GM21717 (cell line): Measurements from ENCODE around the gene MKX.

ENCODE experiments used
- ATAC-seq: cut with Tn5 transposase; IDR thresholded peaks from one replicate; pipeline ENCODE4 v1.9.1; 2021; ENCODE audit warnings: mild to moderate bottlenecking, moderate library complexity; ENCODE audit not compliant: unreplicated experiment

The MKX gene

DNA sequence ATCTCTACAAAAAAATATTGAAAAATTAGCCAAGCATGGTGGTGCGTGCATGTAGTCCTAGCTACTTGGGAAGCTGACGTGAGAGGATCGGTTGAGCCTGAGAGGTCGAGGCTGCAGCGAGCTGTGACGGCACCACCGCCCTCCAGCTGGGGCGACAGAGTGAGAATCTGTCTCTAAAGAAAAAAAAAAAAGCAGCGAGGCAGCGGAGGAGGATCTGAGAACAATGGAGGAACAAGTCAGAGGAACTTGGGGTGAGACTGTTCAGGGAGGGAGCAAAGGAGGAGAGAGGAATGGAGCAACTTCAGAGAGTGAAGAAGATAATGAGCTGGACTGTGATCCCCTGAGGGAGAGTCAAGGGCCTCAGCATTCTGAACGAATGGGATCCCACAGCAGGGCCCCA is 85.4 kb downstream of the MKX start:
- no peak for ATAC-seq

DNA sequence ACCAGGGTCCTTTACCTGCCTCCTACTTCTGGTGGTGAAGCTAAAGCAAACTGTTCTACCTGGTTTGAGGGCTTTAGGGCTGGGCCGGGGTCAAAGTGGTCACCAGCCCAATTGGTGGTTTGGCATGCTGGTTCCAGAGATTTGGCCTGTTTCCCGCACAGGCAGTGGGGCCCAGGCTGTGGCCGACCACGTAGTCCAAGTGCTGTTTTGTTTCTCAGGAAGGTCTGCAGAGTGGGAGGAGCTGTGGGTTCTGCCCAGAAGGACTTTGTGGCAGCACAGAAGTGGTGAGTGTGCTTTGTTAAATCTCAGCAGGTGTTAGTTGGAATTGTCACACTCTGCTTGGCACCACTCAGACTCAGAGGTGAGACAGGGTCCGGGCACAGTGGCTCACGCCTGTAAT is 85.8 kb downstream of the MKX start:
- ATAC-seq, result no peak

DNA sequence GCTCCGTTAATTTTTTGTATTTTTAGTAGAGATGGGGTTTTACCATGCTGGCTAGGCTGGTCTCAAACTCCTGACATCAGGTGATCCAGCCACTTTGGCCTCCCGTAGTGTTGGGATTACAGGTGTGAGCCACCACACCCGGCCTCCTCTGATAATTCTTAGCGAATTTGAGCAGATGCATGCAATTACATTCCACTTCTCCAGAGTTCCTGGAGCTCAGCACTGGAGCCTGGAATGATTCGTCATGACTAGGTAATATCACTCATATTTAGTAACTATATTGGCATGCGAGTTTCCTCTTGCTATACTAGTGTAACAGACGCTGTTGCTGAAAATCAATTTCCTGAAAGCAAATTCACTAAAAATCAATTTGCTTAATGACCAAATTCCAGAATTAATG is 86.8 kb downstream of the MKX start:
- ATAC-seq, result no peak

DNA sequence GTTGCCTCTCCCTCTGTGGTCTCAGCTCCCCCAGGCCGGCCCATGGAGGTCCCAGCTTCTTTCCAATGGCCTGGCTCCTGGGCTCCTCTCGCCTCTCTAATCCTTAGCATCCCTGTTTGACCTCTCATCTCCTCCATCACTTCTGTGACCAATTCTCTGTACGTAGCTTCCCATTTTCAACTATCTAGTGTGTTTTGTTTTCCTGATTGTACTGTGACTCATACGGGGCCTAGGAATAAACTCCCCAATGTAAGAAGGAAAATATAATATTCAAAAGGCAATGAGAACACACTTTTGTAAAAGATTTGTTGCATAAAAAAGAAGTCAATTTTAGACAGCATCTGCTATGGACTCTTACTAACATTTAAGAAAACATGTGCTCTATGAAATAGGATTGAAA is 90.3 kb downstream of the MKX start:
- ATAC-seq, result no peak

DNA sequence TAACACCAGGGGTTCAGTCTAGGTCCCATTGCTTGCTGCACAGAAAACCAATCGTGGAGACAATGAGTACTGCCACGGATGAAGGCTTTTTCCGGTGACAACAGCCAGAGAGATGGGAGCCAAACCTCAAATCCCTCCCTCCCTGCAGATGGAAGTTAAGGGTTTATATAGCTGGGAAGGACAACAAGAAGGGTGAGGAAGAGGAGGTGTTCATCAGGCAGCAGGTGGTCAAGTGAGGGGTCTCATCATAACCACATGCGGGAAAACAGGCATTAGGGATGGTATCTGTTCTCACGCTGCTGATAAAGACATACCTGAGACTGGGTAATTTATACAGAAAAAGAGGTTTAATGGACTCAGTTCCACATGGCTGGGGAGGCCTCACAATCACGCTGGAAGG is 91.3 kb downstream of the MKX start:
- ATAC-seq, result no peak

DNA sequence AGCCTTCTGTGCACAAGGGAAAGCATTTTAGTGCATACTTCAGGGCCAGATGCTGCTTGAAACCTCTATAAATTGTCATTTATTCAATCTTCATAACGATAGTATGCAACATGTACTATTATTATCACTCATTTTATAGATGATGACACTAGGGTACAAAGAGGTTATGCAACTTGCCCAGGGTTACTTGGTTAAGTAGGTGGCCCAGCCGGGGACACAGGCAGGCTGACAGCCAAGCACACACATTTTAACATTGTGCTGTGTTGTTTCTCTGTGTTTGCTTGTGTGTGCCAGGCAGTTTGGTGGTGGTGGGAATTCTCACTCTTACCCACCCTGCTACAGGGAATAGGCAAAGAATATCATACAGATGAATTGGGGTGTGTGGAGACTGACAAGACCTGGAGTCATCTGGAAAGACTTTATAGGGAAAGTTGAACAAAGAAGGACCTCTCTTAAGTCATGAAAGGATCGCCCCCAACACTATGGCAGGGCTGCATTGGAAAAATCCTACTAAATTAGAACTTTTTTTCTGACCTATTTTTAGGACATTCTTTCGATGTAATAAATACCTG is 98.9 kb downstream of the MKX start:
- ATAC-seq, result no peak

DNA sequence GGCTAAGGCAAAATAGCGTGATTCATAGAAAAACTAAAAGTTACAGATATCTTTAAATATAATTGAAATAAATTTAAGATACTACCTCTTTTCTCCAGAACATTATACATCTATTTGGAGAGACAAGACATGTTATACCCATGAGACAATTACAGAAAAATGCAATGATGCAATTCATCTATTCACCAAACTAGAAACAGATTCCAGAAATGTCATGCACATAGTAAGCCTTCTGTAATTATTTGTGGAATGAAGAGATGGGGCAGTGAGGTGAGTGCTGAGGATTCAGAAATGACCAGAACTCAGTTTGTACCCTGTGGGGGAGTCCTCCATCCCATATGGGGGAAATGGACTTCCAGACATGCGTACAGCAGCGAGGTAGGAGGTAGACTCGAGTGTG is 99.4 kb downstream of the MKX start:
- ATAC-seq, result no peak

DNA sequence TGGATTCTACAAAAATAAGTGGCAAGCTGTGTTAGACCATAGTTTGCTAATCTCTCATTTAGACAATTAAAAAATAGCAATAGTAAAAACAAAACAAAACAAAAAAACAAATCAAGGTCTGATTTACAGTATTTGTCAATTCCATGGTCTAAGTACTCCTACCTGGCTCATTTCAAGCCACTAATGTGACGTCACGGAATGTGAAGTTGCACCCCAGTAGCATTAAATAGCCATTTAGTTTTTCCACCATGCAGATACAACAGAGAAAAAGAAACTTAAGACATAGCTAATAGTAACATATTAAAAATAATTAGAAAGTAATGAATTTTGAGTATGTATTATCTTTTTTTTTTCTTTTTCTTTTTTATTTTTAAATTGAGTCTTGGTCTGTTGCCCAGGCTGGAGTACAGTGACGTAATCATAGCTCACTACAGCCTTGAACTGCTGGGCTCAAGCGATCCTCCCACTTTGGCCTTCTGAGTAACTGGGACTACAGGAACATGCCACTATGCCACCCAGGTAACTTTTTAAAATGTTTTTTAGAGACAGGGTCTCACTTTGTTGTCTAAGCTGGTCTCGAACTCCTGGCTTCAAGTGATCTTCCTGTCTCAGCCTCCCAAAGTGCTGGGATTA is 101.2 kb downstream of the MKX start:
- ATAC-seq, result no peak

DNA sequence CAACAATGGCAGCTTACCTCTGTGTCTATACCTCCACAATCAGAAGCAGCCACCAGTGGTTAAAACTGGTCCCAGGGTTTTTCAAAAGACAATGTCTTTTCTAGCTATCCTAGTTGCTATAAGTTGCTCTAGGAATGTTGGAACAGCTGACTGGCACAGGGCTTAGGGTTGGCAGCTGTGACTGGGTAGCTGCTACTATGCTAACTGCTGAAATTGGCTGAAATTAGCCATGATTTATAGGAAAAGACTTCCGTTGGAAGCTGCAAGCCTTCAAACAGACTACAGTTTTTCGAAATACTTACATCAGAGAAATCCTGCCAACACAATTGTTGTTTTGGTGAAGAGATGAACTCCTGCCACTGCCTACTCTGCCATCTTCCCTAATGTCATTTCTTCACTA is 102.3 kb downstream of the MKX start:
- no peak for ATAC-seq

DNA sequence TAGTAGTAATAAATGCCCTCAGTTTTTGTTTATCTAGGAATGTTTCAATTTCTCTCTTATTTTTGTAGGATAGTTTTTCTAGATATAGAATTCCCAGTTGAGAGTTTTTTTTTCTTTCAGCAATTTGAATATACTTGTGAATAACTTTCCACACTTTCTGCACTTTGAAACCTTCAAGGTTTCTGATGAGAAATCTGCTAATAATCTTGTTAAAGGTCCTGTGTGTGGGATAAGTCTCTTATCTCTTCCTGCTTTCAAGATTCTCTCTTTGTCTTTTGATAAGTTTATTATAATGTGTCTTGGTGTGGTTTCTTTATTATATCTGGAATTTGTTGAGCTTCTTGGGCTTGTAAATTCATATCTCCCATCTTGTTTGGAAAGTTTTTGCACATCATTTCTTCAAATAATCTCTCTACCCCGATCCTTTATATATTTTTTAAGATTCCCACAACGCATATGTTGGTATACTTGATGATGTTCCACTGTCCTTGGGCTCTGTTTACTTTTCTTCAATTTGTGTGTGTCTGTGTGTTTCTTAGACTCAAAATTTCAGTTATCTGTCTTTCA is 103.5 kb downstream of the MKX start:
- ATAC-seq, result no peak

DNA sequence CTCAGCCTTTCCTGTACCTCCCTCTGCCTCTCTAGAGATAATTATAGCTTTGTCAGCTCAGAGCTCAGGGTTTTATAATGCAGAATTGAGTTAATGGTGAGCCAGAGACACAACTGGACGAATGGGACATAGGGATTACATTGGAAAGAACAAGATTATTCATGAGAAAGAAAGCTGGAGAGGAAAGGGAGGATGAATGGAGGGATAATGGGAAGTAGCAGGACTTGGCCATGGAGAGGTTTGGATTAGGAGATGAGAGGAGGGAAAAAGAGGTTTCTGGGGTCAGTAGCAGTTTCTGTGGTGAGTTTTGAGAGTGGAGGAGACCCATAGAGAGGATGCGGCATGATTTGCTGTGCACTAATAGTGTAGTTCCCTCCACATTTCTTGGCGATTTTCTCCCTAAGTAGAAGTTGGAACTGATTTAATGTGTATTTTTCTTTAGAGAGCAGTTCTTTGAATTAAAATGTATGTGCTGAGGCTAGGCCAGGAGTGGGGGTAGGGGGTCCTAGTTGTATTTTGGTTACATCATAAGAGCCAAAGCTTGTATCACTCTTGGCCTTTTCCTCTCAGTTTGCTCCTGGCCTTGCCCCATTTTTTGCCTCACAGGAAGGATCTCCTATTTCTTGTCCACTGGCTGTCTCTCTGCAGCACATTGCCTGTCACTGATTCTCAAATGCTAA is 107.4 kb downstream of the MKX start:
- no peak for ATAC-seq

DNA sequence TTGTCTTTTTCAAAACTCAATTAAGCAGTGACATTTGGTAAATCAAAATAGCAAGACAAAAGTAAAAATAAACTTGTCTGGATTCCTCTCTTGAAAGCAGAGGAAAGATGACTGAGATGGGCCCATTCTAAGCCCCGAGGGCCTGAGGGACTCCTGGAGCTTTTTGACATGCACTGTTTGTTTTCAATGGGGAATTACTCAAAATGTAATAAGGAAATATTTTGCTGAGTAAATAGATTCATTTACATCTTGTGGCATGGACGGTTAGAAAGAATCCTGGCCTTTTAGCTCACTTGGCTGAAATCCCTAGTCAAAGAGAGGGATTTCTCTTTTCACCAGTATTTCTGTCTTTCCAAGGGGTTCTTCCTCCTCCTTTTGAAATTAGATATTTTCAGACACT is 108.0 kb downstream of the MKX start:
- no peak for ATAC-seq

DNA sequence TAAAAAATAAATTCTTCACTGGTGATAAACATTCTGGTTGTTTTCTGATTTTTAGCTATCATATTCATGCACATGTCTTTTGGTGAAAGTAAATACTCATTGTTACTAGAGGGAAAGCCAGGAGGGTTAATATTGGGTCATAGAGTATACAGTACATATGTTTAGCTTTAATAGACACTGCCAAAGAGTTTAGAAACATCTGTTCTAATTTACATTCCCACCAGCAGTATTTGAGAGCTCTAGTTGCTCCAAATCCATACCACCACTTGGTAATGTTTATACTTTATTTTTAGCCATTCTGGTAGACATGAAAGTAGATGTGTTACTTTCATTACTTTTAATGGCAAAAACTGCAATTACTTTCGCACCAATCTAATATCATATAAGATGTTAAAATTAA is 108.8 kb downstream of the MKX start:
- ATAC-seq, result no peak

DNA sequence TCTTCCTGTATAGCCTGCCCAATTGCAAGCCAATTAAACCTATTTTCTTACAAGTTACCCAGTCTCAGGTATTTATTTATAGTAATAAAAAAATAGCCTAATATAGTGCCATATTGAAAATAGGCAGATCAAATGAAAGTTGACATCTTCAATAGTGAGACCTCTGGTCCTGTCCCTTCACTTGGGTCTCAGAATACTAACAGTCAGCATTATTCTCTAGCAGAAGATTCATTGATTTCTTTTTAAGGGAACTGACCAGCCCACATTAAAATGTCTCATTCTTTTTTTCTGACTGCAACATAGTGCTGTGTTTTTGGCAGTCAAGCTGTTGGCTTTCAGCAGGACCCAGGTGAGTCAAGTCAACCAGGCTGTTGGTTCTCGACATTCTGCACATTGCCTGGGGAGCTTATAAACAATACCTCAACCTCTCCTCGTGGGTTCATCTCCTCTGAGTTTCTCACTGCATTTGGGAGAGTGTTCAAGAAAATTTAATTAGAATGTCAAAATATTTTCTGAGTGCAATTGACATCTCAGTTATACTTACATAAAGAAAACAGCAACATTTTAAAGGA is 109.8 kb downstream of the MKX start:
- ATAC-seq, result no peak

DNA sequence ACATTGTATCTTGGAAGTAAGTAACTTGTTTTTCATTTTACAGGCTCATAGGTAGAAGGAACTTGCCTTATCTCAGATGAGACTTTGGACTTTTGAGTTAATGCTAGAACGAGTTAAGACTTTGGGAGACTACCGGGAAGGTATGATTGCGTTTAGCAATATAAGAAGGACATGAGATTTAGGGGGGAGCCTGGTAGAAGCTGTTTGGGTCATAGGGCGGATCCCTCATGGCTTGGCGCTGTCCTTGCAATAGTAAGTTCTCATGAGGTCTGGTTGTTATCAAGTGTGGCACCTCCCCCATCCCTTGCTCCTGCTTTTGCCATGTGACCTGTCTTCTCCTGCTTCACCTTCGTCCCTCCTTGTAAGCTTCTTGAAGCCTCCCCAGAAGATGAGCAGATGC is 110.3 kb downstream of the MKX start:
- no peak for ATAC-seq

DNA sequence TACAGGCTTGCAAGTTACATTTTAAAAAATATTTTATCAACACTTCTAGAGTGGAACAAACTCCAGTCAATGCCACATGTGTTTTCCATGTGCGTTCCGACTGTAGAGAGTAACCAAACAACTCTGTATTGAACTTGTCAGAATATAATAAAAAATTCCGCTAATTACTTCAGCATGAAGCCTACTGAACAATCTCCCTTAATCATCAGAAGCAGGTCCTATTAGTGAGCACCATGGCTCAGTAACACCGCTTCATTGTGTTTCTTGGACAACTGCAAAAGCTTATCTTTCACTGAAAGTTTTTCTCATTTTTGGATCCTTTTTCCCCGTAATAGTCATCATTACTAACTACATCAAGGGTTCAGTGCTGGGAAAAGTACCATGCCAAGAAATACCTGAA is 117.0 kb downstream of the MKX start:
- no peak for ATAC-seq

DNA sequence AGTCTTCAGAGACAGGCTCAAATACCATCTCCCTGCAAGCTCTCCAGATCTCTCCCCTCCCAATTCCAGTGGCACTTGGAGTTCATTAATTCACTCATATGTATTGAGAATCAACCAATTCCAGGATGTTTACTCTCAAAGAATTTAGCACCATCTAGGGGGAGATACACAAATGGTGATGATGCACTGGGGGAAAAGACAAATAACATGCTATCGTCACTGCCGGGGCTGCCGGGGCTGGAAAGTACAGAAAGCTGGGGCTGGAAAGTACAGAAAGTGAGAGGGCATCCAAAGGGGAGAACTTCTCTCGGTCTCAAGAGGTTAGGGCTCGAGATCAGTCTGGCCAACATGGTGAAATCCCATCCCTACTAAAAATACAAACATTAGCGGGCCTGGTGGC is 118.7 kb downstream of the MKX start:
- ATAC-seq, result no peak

DNA sequence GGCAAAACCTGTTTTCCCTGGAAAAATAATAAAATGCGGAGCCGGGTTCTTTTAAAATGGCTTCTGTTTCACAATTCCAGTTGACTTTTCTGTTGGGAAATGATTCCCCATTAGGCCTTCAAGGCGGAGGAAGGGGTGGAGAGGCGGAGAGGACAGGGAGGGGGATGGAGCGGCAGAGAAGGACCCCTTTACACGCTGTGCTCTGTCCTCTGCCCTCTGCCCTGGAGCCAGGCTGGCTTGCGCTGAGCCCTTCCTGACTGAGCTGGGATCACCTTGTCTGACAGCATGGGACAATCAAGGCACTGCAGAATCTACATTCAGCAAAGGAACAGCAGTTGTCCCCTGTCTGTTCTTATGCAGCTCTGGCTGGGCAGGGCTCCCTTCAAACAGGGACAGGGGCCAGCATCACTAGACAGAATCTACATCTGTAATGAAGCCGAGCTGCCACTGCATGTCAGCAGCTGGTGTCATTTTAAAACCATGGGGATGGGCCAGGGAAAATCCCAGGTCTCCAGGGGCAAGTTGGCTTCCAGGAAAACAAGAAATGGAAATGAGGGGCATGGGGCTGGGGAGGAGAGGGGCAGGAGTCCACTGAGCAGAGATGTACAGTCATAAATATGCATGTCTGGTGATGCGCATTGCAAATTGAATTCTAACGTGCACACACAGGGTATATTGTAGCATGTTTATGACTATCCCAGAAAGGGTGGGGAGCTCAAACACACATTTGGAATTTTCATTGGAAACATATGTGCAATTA is 120.0 kb downstream of the MKX start:
- no peak for ATAC-seq

DNA sequence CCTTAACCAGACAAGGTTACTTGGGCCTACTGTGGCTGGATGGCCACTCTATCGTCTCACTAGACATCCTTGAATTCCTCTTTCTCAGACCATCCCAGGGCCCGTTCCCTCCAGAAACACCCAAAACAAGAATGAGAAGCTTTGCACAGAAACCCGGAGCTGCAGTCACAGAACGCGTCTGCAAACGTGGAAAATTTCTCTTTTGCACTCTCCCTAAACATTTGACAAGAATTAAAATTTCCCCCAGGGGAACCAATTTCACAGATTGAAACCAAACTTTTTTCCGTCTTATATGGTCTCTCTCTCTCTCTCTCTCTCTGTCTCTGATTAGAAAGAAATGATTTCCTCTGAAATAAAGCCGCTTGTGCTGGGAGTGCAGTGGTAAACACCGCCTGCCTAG is 120.7 kb downstream of the MKX start:
- no peak for ATAC-seq
